ENCODE results near the gene GNLY. TPM values are rescaled to one million over a fixed set of nuclear protein-coding genes. Genes with fewer than 3 reads are reported as not detected.
A peak's percentile ranks its signal among the peaks of the same experiment; 100 is the strongest.

The GNLY gene
- total and polyA plus RNA-seq, 7 experiments from 2014 or later = 5.9 to 780 (median 13.5) TPM

DNA sequence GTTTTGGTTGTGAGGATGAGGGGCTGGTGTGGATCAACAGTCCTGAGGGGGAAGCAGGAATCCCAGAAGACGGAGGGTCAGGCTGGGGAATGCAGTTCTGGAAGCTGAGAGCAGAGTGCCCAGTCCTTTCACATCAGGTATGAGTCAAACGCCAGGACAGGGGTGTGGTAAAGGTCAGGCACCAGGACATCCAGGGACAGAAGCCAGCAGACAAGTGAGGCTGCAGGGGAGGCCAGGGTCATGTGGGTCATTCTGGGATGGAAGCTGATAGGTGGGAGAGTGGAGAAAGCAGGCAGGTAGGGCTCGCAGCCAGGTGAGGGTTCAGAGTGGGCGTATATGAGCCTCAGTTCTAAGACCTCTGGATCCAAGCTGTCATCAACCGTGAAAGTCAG lies 12.8 kb upstream of the GNLY start:
- H3K27ac Mint-ChIP-seq = peak overlapping the region in 2 of 9 donors; percentile 7 to 91
- no peak overlapping the region for H3K27ac ChIP-seq (ENCODE audit: low read depth, low read length)
- H3K4me3 Mint-ChIP-seq = peak overlapping the region in 3 of 10 donors; percentile 13 to 75 (median 27)
- no peak for DNase-seq
- ChIA-PET CTCF (interaction anchor here (0.8 kb wide), 2 partner anchors 26 to 133 kb away, joined by 3 read pairs; no protein-coding TSS in a partner anchor), POLR2A (no interaction called here)
- intact Hi-C loops (cut with micrococcal nuclease) = no loop called here
- H3K4me1 ChIP-seq (ENCODE audit: control insufficient read depth in 2 of 2, insufficient read depth in 2 of 2, low read length in 2 of 2) = peaks cover 0 to 7% of the 10 kb centered on the region in 2 donors
- H3K27me3 Mint-ChIP-seq = peaks cover 0 to 7% (median 3%) of the 10 kb centered on the region in 5 donors
- no peaks in the 10 kb centered on the region for H3K36me3 ChIP-seq (ENCODE audit: control insufficient read depth in 2 of 3, insufficient read depth in 3 of 3, low read length in 3 of 3)
- no peak overlapping the region for H3K4me3 ChIP-seq (ENCODE audit: low read length)
- no peaks in the 10 kb centered on the region for H3K27me3 ChIP-seq (ENCODE audit: control insufficient read depth in 2 of 2, insufficient read depth in 2 of 2, low read length in 2 of 2)
- peaks cover 0 to 30% (median 0%) of the 10 kb centered on the region in 7 donors for H3K4me1 Mint-ChIP-seq
- H3K9me3 Mint-ChIP-seq = peaks cover 0 to 2% (median 0%) of the 10 kb centered on the region in 11 donors
- H3K9me3 ChIP-seq (ENCODE audit: control insufficient read depth in 2 of 3, low read length in 3 of 3) = no peaks in the 10 kb centered on the region
- ATAC-seq = no peak
- peaks cover 0 to 6% (median 0%) of the 10 kb centered on the region in 5 donors for H3K36me3 Mint-ChIP-seq

DNA sequence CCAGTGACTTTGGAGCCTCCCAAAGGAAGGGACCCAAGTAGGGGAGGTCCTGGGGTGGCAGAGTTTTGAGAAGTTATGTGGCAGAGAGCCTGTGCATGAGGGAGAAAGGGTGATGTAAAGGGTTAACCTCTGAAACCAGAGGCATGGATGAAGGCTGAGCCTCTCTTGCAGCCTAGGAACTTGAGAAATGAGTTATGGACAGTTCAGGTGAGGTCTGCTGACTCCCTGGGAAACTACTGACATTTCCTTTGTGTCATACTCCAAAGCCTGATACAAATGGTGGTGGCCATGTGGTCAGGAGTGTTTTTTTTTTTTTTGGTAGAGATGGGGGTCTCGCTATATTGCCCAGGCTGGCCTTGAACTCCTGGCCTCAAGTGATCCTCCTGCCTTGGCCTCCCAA lies 12.4 kb upstream of the GNLY start:
- Histone ChIP-seq H3K9me3 (ENCODE audit: control insufficient read depth in 2 of 3, low read length in 3 of 3) (no peaks in the 10 kb centered on the region), H3K36me3 (ENCODE audit: control insufficient read depth in 2 of 3, insufficient read depth in 3 of 3, low read length in 3 of 3) (no peaks in the 10 kb centered on the region), H3K27me3 (ENCODE audit: control insufficient read depth in 2 of 2, insufficient read depth in 2 of 2, low read length in 2 of 2) (no peaks in the 10 kb centered on the region), H3K4me1 (ENCODE audit: control insufficient read depth in 2 of 2, insufficient read depth in 2 of 2, low read length in 2 of 2) (peaks cover 0 to 7% of the 10 kb centered on the region in 2 donors), H3K4me3 (ENCODE audit: low read length) (no peak overlapping the region), H3K27ac (ENCODE audit: low read depth, low read length) (no peak overlapping the region)
- peak overlapping the region in 1 of 10 donors; percentile 75 for H3K4me3 Mint-ChIP-seq
- H3K36me3 Mint-ChIP-seq = peaks cover 0 to 6% (median 0%) of the 10 kb centered on the region in 5 donors
- intact Hi-C loops (cut with micrococcal nuclease) = no loop called here
- CTCF ChIA-PET = interaction anchor here (0.8 kb wide), 1 partner anchor 26 kb away, joined by 3 read pairs; no protein-coding TSS in a partner anchor
- H3K4me1 Mint-ChIP-seq = peaks cover 0 to 30% (median 0%) of the 10 kb centered on the region in 7 donors
- H3K9me3 Mint-ChIP-seq = peaks cover 0 to 2% (median 0%) of the 10 kb centered on the region in 11 donors
- H3K27ac Mint-ChIP-seq = peak overlapping the region in 2 of 9 donors; percentile 7 to 91
- peaks cover 0 to 7% (median 2%) of the 10 kb centered on the region in 5 donors for H3K27me3 Mint-ChIP-seq
- no peak for ATAC-seq
- DNase-seq = no peak
- POLR2A ChIA-PET = no interaction called here

GRCh38 chr2:85682378-85682777 lies 11.8 kb upstream of the GNLY start:
- Histone ChIP-seq H3K27ac (ENCODE audit: low read depth, low read length) (no peak overlapping the region), H3K4me3 (ENCODE audit: low read length) (no peak overlapping the region), H3K27me3 (ENCODE audit: control insufficient read depth in 2 of 2, insufficient read depth in 2 of 2, low read length in 2 of 2) (no peaks in the 10 kb centered on the region), H3K9me3 (ENCODE audit: control insufficient read depth in 2 of 3, low read length in 3 of 3) (no peaks in the 10 kb centered on the region), H3K4me1 (ENCODE audit: control insufficient read depth in 2 of 2, insufficient read depth in 2 of 2, low read length in 2 of 2) (peaks cover 0 to 7% of the 10 kb centered on the region in 2 donors), H3K36me3 (ENCODE audit: control insufficient read depth in 2 of 3, insufficient read depth in 3 of 3, low read length in 3 of 3) (no peaks in the 10 kb centered on the region)
- peak overlapping the region in 1 of 9 donors; percentile 91 for H3K27ac Mint-ChIP-seq
- peaks cover 0 to 30% (median 0%) of the 10 kb centered on the region in 7 donors for H3K4me1 Mint-ChIP-seq
- peak overlapping the region in 1 of 10 donors; percentile 54 for H3K4me3 Mint-ChIP-seq
- peaks cover 0 to 6% (median 0%) of the 10 kb centered on the region in 5 donors for H3K36me3 Mint-ChIP-seq
- ChIA-PET POLR2A (no interaction called here), CTCF (no interaction called here)
- ATAC-seq (no peak), DNase-seq (no peak)
- H3K27me3 Mint-ChIP-seq = peaks cover 0 to 7% (median 3%) of the 10 kb centered on the region in 5 donors
- intact Hi-C loops (cut with micrococcal nuclease) = no loop called here
- peaks cover 0 to 2% (median 0%) of the 10 kb centered on the region in 11 donors for H3K9me3 Mint-ChIP-seq

DNA sequence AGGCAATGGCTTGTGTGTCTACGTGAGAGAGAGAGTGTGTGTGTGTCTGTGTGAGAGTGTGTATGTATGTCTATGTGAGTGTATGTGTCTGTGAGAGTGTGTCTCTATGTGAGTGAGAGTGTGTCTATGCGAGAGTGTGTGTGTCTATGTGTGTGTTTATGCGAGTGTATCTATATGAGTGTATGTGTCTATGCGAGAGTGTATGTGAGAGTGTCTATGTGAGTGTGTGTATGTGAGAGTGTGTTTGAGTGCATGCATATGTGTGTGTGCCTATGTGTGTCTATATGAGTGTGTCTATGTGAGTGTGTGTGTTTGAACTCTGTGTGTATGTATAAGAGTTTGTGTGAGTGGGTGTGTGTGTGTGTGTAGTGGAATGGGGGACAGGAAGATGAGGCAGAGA lies 9.8 kb upstream of the GNLY start:
- no peak overlapping the region for H3K4me3 Mint-ChIP-seq
- H3K4me1 Mint-ChIP-seq = peaks cover 0 to 22% (median 0%) of the 10 kb centered on the region in 7 donors
- POLR2A ChIA-PET = no interaction called here
- ATAC-seq = peak; percentile 10
- H3K9me3 ChIP-seq (ENCODE audit: control insufficient read depth in 2 of 3, low read length in 3 of 3) = no peaks in the 10 kb centered on the region
- no peaks in the 10 kb centered on the region for H3K36me3 ChIP-seq (ENCODE audit: control insufficient read depth in 2 of 3, insufficient read depth in 3 of 3, low read length in 3 of 3)
- peaks cover 0 to 2% (median 0%) of the 10 kb centered on the region in 11 donors for H3K9me3 Mint-ChIP-seq
- H3K27ac Mint-ChIP-seq = no peak overlapping the region
- DNase-seq = no peak
- peaks cover 0 to under 1% of the 10 kb centered on the region in 2 donors for H3K4me1 ChIP-seq (ENCODE audit: control insufficient read depth in 2 of 2, insufficient read depth in 2 of 2, low read length in 2 of 2)
- H3K36me3 Mint-ChIP-seq = peaks cover 0 to 6% (median 0%) of the 10 kb centered on the region in 5 donors
- intact Hi-C loops (cut with micrococcal nuclease) = no loop called here
- peaks cover 0 to 10% (median 0%) of the 10 kb centered on the region in 5 donors for H3K27me3 Mint-ChIP-seq
- H3K27me3 ChIP-seq (ENCODE audit: control insufficient read depth in 2 of 2, insufficient read depth in 2 of 2, low read length in 2 of 2) = no peaks in the 10 kb centered on the region
- no peak overlapping the region for H3K27ac ChIP-seq (ENCODE audit: low read depth, low read length)
- CTCF ChIA-PET = no interaction called here
- no peak overlapping the region for H3K4me3 ChIP-seq (ENCODE audit: low read length)

- Mint-ChIP-seq H3K27me3 (peaks cover 0 to 10% (median 0%) of the 10 kb centered on the region in 5 donors), H3K36me3 (peaks cover 0 to 6% (median 0%) of the 10 kb centered on the region in 5 donors), H3K4me1 (peaks cover 0 to 22% (median 0%) of the 10 kb centered on the region in 7 donors), H3K4me3 (no peak overlapping the region), H3K9me3 (peaks cover 0 to 2% (median 0%) of the 10 kb centered on the region in 11 donors), H3K27ac (no peak overlapping the region)
- Histone ChIP-seq H3K27me3 (ENCODE audit: control insufficient read depth in 2 of 2, insufficient read depth in 2 of 2, low read length in 2 of 2) (no peaks in the 10 kb centered on the region), H3K4me3 (ENCODE audit: low read length) (no peak overlapping the region), H3K4me1 (ENCODE audit: control insufficient read depth in 2 of 2, insufficient read depth in 2 of 2, low read length in 2 of 2) (no peaks in the 10 kb centered on the region), H3K36me3 (ENCODE audit: control insufficient read depth in 2 of 3, insufficient read depth in 3 of 3, low read length in 3 of 3) (no peaks in the 10 kb centered on the region), H3K9me3 (ENCODE audit: control insufficient read depth in 2 of 3, low read length in 3 of 3) (no peaks in the 10 kb centered on the region), H3K27ac (ENCODE audit: low read depth, low read length) (no peak overlapping the region)
- DNase-seq = no peak
- ChIA-PET POLR2A (no interaction called here), CTCF (no interaction called here)
- intact Hi-C loops (cut with micrococcal nuclease) = no loop called here
- peak; percentile 40 for ATAC-seq
These were observed 9.4 kb upstream of the GNLY start for GRCh38 chr2:85684806-85685205.

GRCh38 chr2:85690932-85691331 lies 3.2 kb upstream of the GNLY start:
- H3K27ac ChIP-seq (ENCODE audit: low read depth, low read length) = no peak overlapping the region
- CTCF ChIA-PET = no interaction called here
- ATAC-seq = no peak

More at GRCh38 chr2:85690932-85691331, 3.2 kb upstream of the GNLY start:
- H3K4me1 ChIP-seq (ENCODE audit: control insufficient read depth in 2 of 2, insufficient read depth in 2 of 2, low read length in 2 of 2) = no peaks in the 10 kb centered on the region
- no peak for DNase-seq
- Mint-ChIP-seq H3K27me3 (peaks cover 0 to 12% (median 0%) of the 10 kb centered on the region in 5 donors), H3K36me3 (no peaks in the 10 kb centered on the region), H3K27ac (no peak overlapping the region), H3K4me1 (peaks cover 0 to 10% (median 0%) of the 10 kb centered on the region in 7 donors), H3K9me3 (no peaks in the 10 kb centered on the region), H3K4me3 (no peak overlapping the region)
- POLR2A ChIA-PET = no interaction called here
- no peaks in the 10 kb centered on the region for H3K9me3 ChIP-seq (ENCODE audit: control insufficient read depth in 2 of 3, low read length in 3 of 3)
- H3K36me3 ChIP-seq (ENCODE audit: control insufficient read depth in 2 of 3, insufficient read depth in 3 of 3, low read length in 3 of 3) = no peaks in the 10 kb centered on the region
- H3K27me3 ChIP-seq (ENCODE audit: control insufficient read depth in 2 of 2, insufficient read depth in 2 of 2, low read length in 2 of 2) = no peaks in the 10 kb centered on the region
- H3K4me3 ChIP-seq (ENCODE audit: low read length) = no peak overlapping the region
- intact Hi-C loops (cut with micrococcal nuclease) = no loop called here
